Limb (tissue), 2 donors: ENCODE measurements around the gene HPCAL1.
"Not testable (repeated sequence)": the region's sequence is repeated elsewhere in the genome, so short reads cannot be mapped to it uniquely, and the experiment has no call there.

Experiments used
- DNase-seq, 2 donors: peaks; one replicate each; pipeline ENCODE4 v3.0.0-alpha.2; 2016; ENCODE audit errors: extremely low spot score in 2 of 2

The HPCAL1 gene

GRCh38 chr2:10284108-10284870, 18.4 kb upstream of the HPCAL1 start:
- DNase-seq, result no peak

GRCh38 chr2:10285191-10285555, 17.5 kb upstream of the HPCAL1 start:
- no peak for DNase-seq

- no peak for DNase-seq
These were observed 17.0 kb upstream of the HPCAL1 start for GRCh38 chr2:10285556-10286198.

DNA sequence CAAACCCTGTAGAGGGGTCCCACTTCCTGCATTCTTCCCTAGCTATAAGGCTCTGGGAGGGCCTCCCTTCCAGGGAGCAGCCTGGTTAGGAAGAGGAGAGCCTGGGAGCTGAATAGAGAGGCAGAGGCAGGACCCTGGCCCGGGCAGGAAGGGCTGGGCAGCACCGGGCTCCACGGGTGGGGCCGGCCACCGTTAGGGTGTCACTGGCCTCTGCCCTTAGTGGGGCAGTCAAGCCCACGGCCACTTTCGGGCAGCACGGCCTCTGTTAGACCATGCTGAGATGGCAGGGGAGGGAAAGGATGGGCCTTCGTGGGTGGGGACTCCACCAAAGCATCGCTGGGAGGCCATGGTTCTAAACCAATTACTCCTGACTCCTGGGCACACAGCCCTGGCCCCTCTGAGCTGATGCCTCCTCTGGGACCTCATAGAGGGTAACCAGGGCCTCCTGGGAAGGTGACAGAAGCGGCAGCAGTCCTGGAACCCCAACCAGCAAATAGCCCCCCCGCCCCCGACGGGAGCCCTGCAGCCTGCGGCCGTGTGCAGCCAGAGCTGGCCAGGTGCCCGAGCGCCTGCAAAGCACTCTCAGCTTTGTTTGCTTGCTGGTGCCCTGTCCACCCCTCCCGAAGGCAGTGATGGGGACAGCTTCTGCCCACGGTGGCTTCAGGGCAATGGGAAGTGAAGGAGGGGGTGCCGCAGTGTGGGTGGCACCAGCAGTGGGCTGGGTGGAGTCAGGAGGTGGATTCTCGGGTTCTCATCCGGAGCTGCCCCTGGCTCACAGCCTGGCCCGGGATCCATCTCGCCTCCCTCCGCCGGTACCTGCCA, 16.3 kb upstream of the HPCAL1 start:
- no peak for DNase-seq

DNA sequence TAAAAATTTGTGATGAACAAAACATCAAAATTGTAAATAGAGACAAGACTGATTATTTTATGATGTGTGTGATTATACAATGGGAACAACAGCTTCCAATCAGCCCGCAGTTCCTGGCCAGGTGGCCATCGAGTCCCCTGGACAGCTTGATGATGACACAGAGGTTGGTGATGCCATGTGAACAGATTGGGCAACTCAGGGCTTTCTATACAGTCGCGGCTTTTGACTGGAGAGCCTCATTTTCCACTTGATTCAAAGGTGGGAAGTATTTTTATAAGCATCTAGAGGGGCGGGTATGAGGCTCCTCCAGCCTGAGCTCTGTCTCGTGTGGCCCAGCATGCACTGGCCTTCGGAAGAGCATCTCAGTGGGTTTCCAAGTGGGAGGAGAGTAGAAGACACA, 14.9 kb upstream of the HPCAL1 start:
- DNase-seq, result no peak

- DNase-seq, result no peak
These were observed 14.1 kb upstream of the HPCAL1 start for GRCh38 chr2:10288606-10289005.

DNA sequence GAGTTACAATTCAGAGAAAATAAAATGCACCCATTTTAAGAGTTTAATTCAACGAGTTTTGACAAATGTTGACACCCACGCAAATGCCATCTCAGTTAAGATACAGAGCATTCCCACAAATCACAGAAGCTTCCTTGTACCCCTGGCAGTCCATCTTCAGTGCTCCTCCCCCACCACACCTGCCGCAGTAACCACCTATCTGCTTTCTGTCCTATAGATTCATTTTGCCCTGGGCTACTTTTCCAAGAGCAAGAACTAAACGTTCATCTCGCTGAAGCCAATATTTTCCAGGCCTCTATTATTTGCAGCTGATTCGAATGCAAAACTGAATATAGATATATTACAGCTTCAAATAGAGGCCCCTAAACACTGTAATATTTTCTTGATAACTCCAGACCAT, 13.4 kb upstream of the HPCAL1 start:
- no peak for DNase-seq

DNA sequence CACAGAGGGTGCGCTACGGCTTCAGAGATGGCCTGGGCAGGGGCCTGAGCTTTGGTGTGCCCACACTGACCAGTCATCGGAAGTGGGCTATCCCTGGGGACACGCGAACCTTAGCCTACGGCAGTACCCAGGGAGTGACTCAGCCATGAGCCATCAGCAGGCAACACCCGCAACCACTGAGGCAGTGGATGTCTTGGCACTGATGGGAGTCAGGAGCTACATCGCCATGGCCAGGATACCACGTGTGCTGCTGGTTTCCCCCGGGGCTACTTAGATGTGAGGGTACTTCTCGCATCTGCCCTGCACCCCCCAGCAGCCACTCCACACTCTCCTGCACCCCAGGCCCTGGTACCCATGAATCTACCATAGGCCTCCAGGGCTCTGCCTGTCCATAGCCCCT, 12.8 kb upstream of the HPCAL1 start:
- no peak for DNase-seq

- not testable (repeated sequence) for DNase-seq
These were observed 11.3 kb upstream of the HPCAL1 start for GRCh38 chr2:10291376-10291775.

DNA sequence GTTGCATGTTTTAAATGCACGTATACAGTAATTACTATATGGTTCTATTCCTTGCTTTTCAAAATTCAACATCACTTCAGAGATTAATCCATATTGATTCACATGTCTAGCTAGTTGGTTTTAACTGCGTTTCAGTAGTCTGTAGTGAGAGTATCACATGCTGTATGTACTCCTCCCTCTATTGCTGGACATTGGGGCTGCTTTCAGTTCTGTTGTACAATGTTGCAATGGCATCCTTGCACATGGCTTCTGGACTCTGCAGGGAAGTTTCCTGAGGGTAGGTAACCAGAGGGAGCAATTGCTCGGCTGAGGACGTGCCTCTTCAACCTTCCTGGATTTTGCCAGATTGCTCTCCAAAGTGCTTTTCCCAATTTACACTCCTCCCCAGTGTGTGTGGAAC, 10.7 kb upstream of the HPCAL1 start:
- no peak for DNase-seq

DNA sequence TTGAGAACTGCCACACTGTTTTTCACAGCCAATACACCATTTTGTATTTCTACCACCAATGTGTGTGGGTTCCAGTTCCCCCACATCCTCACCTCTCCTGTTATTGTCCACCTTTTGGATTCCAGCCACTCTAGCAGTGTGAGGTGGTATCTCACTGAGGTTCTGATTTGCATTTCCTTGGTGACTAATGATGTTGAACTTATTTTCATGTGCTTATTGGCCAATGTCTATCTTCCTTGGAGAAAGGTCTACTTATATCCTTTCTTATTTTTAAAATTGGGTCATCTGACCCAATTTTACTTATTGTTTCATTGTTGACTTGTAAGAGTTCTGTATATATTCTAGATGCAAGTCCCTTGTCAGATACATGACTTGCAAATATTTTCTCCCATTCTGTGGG, 9.1 kb upstream of the HPCAL1 start:
- DNase-seq, result no peak

GRCh38 chr2:10294077-10294476, 8.6 kb upstream of the HPCAL1 start:
- DNase-seq, result no peak

DNA sequence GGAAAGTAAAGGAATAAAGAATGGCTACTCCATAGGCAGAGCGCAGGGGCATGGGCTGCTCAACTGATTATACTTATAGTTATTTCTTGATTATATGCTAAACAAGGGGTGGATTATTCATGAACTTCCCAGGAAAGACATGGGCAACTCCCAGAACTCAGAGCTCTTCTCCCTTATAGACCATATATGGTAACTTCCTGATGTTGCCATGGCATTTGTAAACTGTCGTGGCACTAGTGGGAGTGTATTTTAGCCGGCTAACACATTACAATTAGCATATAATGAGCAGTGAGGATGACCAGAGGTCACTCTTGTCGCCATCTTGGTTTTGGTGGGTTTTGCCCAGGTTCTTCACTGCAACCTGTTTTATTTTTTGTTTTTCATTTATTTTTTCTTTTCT, 7.1 kb upstream of the HPCAL1 start:
- not testable (repeated sequence) for DNase-seq

DNA sequence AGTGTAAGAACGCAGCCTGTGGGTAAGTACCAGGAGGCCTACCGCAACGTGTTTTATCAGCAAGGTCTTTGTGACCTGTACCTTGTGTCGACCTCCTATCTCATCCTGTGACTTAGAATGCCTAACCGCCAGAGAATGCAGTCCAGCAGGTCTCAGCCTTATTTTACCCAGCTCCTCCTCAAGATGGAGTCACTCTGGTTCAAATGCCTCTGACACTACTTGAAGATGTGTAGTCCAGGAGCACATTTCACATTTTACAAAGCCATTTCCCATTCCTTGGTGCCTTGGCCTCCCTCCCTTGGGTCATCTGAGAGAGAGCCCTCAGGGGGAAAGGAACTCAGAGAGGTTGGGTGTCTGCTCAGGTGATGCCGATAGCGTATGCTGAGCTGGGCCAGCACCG, 6.6 kb upstream of the HPCAL1 start:
- DNase-seq, result no peak

DNA sequence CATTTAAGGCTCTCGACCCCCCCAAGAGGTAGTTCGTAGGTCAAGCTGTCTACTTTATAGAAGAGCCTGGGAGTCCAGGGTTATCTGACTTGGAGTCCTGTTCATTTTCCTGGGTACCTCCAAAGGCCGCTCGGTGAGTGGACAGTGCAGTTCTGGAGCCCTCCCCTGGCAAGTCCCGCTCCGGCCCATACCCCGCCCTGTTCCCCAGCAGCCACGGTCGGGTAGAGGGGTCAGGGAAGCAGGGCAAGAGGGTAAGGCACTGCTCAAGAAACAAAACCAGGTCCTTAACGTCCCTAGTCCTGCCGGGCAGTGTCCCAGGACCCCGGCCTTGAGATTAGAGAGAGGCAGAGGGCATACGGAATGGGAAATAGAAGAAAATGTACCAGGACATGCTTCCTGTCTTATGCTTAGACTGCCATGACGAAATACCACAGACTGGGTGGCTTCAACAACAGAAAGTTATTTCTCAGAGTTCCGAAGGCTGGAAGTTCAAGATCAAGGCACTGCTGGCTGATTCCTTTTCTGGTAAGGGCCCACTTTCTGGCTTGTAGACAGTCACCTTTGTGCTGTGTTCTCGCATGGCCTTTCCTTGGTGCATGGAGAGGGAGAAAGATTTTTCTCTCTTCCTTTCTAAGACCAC, 5.4 kb upstream of the HPCAL1 start:
- DNase-seq, result no peak

DNA sequence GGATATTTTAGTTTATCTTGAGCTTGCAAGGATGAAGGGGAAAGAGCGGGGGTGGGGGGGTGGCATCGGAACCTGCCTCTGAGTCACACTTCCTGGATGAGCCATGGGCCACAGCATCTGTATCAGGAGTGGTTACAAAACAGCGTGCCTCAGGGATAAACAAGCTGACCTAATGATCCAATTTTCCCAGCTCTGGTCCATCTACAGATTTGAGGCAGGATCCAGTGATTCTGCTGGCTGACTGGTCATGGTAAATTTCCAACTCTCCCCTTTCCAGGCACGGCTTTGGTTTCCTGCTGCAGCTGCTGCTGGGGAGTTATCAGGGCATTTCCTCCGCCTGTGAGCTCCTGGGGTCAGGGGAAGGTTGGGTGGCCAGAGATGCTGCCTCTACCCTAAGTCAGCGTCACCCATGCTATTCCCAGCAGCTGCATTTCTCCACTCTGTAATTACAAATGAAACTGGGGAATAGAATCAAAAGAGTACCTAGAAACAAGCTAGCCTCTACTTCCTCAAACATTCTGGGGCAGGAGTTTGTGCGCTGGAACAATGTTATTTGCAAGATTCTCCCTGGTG, 4.7 kb upstream of the HPCAL1 start:
- no peak for DNase-seq

DNA sequence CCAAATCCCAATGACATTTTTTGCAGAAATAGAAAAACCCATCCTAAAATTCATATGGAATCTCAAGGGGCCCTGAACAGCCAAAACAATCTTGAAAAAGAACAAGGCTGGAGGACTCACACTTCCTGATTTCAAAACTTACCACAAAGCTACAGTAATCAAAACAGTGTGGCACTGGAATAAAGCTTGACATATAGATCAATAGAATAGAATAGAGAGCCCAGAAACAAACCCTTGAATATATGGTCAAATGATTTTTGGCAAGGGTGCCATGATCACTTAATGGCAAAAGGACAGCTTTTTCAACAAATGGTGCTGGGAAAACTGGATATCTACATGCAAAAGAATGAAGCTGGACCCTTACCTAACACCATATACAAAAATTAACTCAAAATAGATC, 3.9 kb upstream of the HPCAL1 start:
- not testable (repeated sequence) for DNase-seq

DNA sequence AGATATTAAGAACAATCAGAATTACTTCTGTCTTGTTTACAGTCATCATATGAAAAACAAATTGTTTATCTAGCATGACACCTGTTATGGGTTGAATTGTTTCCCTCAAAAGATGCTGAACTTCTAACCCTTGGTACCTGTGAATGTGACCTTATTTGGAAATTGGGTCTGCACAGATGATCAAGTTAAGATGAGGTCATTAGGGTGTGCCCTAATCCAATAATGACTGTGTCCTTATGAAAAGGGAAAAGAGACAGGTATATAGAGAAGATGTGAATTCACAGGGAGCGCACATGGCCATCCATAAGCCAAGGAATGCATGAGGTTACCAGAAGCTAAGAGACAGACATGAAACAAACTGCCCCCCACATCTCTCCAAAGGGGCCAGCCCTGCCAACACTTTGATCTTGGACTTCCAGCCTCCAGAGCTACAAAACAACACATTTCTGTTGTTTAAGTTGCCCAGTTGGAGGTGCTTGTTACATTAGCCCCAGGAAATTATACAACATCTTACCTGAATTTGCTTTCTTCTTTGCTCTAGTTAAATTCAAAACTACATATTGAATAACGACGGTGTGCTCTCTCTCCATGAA, 2.3 kb upstream of the HPCAL1 start:
- DNase-seq, result no peak

DNA sequence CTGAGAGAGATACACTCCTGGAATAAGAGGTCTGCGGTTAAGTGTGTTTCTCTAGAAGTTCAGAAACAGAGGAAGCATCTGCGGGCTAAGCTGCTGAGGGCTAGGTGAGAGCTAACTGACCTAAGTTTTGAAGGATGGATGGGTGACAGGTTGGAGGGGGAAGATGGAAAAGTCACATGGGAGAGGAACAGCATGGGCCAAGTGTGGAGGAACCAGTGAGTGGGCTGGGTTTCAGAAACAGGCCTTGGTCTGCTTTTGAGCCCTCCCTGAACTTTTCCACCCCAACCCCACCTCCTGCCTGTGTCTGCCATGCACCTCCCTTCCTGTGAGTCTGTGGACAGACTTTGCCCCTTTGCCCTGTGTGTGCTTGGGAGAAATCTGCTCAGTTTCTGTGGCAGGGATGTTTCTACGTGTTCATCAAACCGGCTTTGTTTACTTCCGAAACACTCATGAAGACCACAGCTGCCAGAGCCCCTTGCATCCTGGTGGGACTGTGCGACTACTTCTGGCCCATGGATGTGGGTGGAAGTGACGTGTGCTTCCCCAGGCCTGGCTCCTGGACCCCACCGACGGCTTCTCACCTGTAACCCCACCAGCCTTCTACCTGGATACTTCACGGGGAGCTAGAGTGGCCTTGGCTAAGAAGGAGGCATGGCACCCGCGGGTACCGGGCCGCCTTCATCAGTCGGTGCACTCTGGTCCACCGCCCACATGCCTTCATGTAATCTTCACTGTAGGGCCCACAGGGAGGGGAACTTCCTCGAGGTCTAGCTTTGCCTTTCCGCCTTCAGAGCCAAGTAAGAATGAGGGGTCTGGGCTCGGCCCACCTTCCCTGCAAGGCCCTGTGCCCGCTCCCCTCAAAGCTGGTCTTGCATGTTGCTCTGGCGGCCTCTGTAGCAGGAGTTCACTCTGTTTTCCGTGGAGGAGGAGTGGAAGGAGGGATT, 1.4 kb upstream of the HPCAL1 start:
- no peak for DNase-seq

- DNase-seq, result no peak
These were observed 694 bp upstream of the HPCAL1 start for GRCh38 chr2:10301941-10302478.
